Measurements from ENCODE around the gene VASH2. TPM values are rescaled to one million over a fixed set of nuclear protein-coding genes. Genes with fewer than 3 reads are reported as not detected.
"Not testable (repeated sequence)": the region's sequence is repeated elsewhere in the genome, so short reads cannot be mapped to it uniquely, and the experiment has no call there.

VASH2 gene
- total and polyA plus RNA-seq, 2 of the 4 experiments (the other 2 are of a cell fraction): 0.90 to 1.2 TPM

DNA sequence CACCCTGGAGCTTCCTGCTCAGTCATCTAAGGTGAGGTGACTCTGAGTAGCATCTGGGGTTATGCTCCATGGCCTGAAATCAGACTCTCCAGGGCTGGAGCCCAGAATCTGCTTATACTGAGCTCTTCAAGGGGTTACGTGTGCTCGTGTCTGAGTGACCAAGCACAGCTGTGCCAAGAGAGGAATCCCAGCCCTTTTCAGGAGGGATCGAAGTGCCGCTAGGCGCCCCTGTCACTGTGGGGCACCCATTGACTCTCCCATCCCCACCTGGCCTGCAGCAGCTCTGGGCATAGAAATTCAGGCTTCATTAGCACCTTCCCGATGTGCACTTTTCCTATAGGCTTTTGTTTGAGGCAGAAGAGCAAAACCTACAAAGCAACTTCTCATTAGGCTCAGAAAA is 13.8 kb downstream of the VASH2 start:
- dilution Hi-C loops (cut with HindIII; ENCODE audit: low sequenced_read_pairs, unreplicated experiment) (no loop called here), in situ Hi-C loops (cut with MboI; ENCODE audit: low sequenced_read_pairs) (no loop called here), intact Hi-C loops (cut with micrococcal nuclease) (no loop called here)
- Histone ChIP-seq H3K4ac (ENCODE audit: low read depth, low read length) (no peak overlapping the region), H4K20me1 (ENCODE audit: insufficient read depth, low read length) (no peaks in the 10 kb centered on the region), H4K5ac (ENCODE audit: low read depth, low read length) (no peak overlapping the region), H3K27me3 (ENCODE audit: control insufficient read depth, insufficient read depth, low read length) (no peaks in the 10 kb centered on the region), H3K79me1 (ENCODE audit: low read depth in 1 of 2, low read length in 2 of 2) (no peaks in the 10 kb centered on the region; a peak in 1 of 4 replicates), H2BK5ac (ENCODE audit: low read depth, low read length, poor library complexity, severe bottlenecking) (no peak overlapping the region), H3K4me2 (ENCODE audit: low read depth, low read length) (no peak overlapping the region), H3K18ac (ENCODE audit: low read depth, low read length) (no peak overlapping the region), H2AK5ac (ENCODE audit: low read depth, low read length) (no peak overlapping the region), H3K4me1 (ENCODE audit: control insufficient read depth, insufficient read depth, low read length) (peaks cover 3% of the 10 kb centered on the region; the same call in 1 of the 2 replicates), H4K91ac (ENCODE audit: insufficient read depth, low read depth, low read length) (no peak overlapping the region), H2BK15ac (ENCODE audit: low read depth, low read length) (no peak overlapping the region), H2BK120ac (ENCODE audit: low read depth, low read length) (no peak overlapping the region), H2BK20ac (ENCODE audit: low read depth, low read length) (no peak overlapping the region), H2AK9ac (replicated peaks; ENCODE audit: low read depth, low read length, poor library complexity) (no peak overlapping the region), H3K14ac (replicated peaks; ENCODE audit: low read depth, low read length) (no peak overlapping the region), H3K9ac (ENCODE audit: low read depth, low read length) (no peak overlapping the region), H2AFZ (replicated peaks; ENCODE audit: low read length, poor library complexity) (no peak overlapping the region), H3K9me3 (ENCODE audit: control insufficient read depth, insufficient read depth, low read length) (no peaks in the 10 kb centered on the region), H3K56ac (ENCODE audit: extremely low read depth, insufficient read depth, low read length) (no peak overlapping the region), H3K9me1 (ENCODE audit: insufficient read depth, low read length) (no peaks in the 10 kb centered on the region; the same call in 1 of the 2 replicates), H3K23ac (ENCODE audit: low read depth, low read length) (no peak overlapping the region), H4K8ac (ENCODE audit: low read depth in 2 of 2, low read length in 2 of 2) (no peak overlapping the region), H3K4me3 (ENCODE audit: insufficient read depth, low read depth, low read length) (no peak overlapping the region), H3K27ac (ENCODE audit: insufficient read depth, low read length) (no peak overlapping the region), H3K36me3 (ENCODE audit: control insufficient read depth, insufficient read depth, low read length) (peaks cover 36% of the 10 kb centered on the region)
- ChIA-PET POLR2A (ENCODE audit: unreplicated experiment) (no interaction called here), CTCF (no interaction called here)
- ATAC-seq (ENCODE audit: low read depth): no peak
- TF ChIP-seq POLR2A (IDR thresholded peaks at IDR 0.05; ENCODE audit: low read depth, low read length): no peak
- WGBS, 2 experiments (ENCODE audit: extremely low coverage in 2 of 2, insufficient read length in 1 of 2): 100% methylated on average over 2 of the region's 6 CpGs; no CpG with 5 or more reads in 1 of the 2 experiments
- no peak for DNase-seq
- BruUV-seq (replicated peaks): no TSS peak

DNA sequence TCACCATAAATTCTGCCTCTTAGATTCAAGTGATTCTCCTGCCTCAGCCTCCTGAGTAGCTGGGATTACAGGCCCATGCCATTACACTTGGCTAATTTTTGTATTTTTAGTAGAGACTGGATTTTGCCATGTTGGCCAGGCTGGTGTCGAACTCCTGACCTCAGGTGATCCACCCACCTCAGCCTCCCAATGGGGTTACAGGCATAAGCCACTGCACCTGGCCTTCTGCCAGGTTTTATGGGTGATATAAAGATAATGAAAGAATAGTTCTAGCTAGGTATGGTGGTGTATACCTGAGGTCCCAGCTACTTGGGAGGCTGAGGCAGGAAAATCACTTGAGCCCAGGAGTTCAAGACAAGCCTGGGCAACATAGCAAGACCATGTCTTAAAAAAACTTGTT is 14.7 kb downstream of the VASH2 start:
- H3K79me1 ChIP-seq (ENCODE audit: low read depth in 1 of 2, low read length in 2 of 2); H2BK15ac ChIP-seq (ENCODE audit: low read depth, low read length); H3K9me1 ChIP-seq (ENCODE audit: insufficient read depth, low read length); H4K8ac ChIP-seq (ENCODE audit: low read depth in 2 of 2, low read length in 2 of 2); H3K4me3 ChIP-seq (ENCODE audit: insufficient read depth, low read depth, low read length); H3K23ac ChIP-seq (ENCODE audit: low read depth, low read length); H3K14ac ChIP-seq (replicated peaks; ENCODE audit: low read depth, low read length); intact Hi-C loops (cut with micrococcal nuclease); H3K18ac ChIP-seq (ENCODE audit: low read depth, low read length); CTCF ChIA-PET; in situ Hi-C loops (cut with MboI; ENCODE audit: low sequenced_read_pairs); H2BK5ac ChIP-seq (ENCODE audit: low read depth, low read length, poor library complexity, severe bottlenecking); ATAC-seq (ENCODE audit: low read depth); H3K9me3 ChIP-seq (ENCODE audit: control insufficient read depth, insufficient read depth, low read length); H2AK5ac ChIP-seq (ENCODE audit: low read depth, low read length); H4K5ac ChIP-seq (ENCODE audit: low read depth, low read length); H3K27me3 ChIP-seq (ENCODE audit: control insufficient read depth, insufficient read depth, low read length); H2AFZ ChIP-seq (replicated peaks; ENCODE audit: low read length, poor library complexity); H3K4me2 ChIP-seq (ENCODE audit: low read depth, low read length); H2BK20ac ChIP-seq (ENCODE audit: low read depth, low read length); H3K27ac ChIP-seq (ENCODE audit: insufficient read depth, low read length); H3K9ac ChIP-seq (ENCODE audit: low read depth, low read length); H3K4me1 ChIP-seq (ENCODE audit: control insufficient read depth, insufficient read depth, low read length); BruUV-seq (replicated peaks); H3K56ac ChIP-seq (ENCODE audit: extremely low read depth, insufficient read depth, low read length); H2BK120ac ChIP-seq (ENCODE audit: low read depth, low read length); H4K91ac ChIP-seq (ENCODE audit: insufficient read depth, low read depth, low read length); DNase-seq; dilution Hi-C loops (cut with HindIII; ENCODE audit: low sequenced_read_pairs, unreplicated experiment); H2AK9ac ChIP-seq (replicated peaks; ENCODE audit: low read depth, low read length, poor library complexity); POLR2A ChIA-PET (ENCODE audit: unreplicated experiment); H3K4ac ChIP-seq (ENCODE audit: low read depth, low read length); H4K20me1 ChIP-seq (ENCODE audit: insufficient read depth, low read length): not testable (repeated sequence)
- peaks cover 30% of the 10 kb centered on the region for H3K36me3 ChIP-seq (ENCODE audit: control insufficient read depth, insufficient read depth, low read length)
- WGBS, 2 experiments (ENCODE audit: extremely low coverage in 2 of 2, insufficient read length in 1 of 2): no CpG with 5 or more reads among the region's 1 CpG
